GM18951 (cell line): ENCODE data around the gene HSPA4L.

ENCODE experiments used
- POLR2A ChIP-seq: IDR thresholded peaks from 4 replicates; pipeline ENCODE4 v1.6.1; 2011; ENCODE audit warnings: mild to moderate bottlenecking; ENCODE audit not compliant: insufficient read length, insufficient read depth; ENCODE audit errors: extremely low read depth
- in situ Hi-C: fragments of 300-500 bp; cut with MboI; formaldehyde crosslinking; loops from one replicate; pipeline ENCODE4 v1.12.0; 2022; ENCODE audit warnings: low sequenced_read_pairs, mixed read lengths, inconsistent platforms; ENCODE audit not compliant: unreplicated experiment

The HSPA4L gene

DNA sequence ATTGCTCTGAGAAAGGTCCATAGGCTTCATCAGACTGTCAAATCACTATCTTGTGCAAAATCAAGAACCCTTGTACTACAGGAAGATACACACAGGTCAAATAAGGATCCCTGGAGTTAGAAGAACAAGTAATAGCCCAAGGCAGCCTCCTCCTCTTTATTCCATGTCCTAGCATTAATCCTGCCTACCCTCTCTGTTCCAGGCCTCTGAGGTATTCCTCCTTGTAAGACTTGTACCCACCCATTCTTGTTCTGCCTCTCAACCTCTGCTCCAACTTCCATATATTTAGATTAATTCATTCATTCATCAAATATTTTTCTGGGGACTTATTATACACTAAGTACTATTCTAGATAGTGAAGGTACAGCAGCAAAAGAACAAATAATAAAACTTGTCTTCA lies 88.2 kb downstream of the HSPA4L start:
- in situ Hi-C loops = no loop called here
- no peak for TF ChIP-seq POLR2A

DNA sequence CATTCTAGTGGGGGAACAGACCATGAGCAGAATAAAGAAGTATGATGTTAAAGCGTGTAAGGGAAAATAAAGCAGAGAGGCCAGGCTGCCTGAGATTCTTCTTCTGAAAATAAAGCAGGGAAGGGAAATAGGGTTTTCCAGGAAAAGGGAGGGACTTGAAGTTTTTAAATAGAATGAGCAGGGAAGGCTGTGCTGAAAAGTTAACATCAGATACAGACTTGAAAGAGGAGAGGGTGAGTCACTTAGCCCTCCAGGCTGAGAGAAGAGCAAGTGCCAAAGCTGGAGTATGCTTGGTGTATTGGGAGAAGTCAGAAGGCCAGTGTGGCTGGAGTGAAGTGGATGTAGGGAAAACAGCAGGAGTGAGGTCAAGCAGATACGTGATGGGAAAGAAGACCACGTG lies 88.6 kb downstream of the HSPA4L start:
- in situ Hi-C loops = no loop called here
- no peak for TF ChIP-seq POLR2A

DNA sequence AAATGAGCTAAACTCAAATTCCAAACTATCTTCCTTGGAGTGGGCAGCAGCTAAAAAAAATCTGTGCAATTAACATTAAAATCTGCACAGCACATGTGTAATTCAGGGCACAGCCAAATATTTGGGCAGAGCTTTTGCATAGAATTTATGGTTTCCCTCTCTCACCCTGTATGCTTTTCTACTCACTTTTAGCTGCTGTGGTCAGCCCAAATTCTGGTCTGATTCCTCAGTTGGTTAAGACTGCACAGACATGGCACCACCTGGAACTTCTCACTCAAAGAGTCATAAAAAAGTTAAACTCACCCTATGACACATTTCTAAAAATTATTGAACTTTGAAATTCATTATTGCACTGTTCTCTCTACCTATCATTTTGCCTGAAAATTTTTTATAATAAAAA lies 93.7 kb downstream of the HSPA4L start:
- no peak for TF ChIP-seq POLR2A
- in situ Hi-C loops = no loop called here

DNA sequence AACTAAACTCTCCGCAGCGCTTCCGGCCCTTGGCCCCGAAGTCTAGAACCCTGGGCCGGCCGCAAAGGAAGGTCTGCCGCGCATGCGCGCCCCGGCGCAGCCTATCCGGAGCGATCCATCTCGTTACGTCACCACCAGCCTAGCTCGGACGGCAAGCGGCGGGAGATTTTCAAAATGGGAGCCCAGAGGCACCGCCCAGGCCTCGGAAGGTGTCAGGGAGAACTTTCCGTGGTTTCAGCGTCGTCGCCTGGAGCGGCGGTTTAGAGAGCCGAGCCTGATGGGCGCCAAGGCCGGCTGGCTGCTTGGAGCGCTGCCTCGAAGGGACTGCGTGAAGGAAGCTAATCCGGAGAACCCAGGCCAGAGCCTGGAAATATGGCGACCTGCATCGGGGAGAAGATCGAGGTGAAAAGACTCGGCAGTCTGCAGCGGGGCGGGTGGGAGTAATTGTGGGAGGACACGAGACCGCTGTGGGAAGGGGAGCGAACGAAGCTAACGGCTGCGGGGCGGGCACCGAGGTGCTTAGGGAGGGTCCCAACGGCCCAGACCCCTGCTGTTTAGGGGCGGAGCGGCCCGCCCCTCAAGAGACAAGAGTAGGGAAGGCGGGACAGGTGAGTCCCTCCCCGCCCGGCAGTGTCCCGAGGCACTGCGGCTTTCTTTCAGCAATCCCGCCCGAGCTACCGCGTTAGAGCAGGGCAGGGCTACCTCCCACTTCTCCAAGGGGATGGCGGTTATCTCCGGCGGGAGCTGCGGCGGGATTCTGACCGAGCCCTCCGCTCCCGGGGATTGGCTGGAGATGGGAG lies 98.8 kb downstream of the HSPA4L start, which contains the start of gene PLK4:
Gene PLK4 (plus strand): TSS at position 131 of the 800 bp plus-strand sequence. CDS start 242 bp downstream, at position 373.
- TF ChIP-seq POLR2A = peak; percentile 61
- in situ Hi-C loops = no loop called here

DNA sequence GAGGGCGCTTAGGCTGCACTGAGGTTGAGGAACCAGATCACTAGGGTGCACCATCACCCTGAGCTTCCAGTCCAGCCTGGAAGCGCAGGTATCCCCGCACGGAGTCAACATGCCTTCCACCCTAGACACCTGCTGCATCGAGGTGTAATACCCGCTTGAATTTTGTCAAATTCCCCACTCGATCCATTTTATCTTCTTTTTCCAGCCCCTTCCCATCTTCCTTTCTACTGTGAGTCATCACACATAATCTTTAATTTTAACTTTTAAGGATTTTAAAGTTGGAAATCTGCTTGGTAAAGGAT lies 99.4 kb downstream of the HSPA4L start:
- in situ Hi-C loops = no loop called here
- no peak for TF ChIP-seq POLR2A

DNA sequence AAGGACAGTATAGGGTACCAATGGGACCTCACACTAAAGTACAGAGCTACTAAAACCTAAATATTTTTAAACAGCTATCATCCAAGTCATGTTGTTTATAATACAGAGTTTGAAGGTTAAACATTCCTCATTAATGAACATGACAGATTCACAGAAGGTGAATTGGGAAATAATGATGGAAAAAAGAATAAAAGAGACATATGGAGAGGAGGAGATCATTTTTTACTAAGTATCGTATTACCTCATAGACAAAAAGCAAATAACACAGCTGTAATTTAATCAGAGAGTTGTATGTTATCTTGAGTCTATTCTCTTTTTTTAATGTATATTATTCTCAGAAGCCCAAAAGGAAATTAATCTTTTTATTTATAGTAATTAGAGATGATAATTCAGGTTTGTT lies 106.4 kb downstream of the HSPA4L start:
- in situ Hi-C loops = no loop called here
- TF ChIP-seq POLR2A = no peak

DNA sequence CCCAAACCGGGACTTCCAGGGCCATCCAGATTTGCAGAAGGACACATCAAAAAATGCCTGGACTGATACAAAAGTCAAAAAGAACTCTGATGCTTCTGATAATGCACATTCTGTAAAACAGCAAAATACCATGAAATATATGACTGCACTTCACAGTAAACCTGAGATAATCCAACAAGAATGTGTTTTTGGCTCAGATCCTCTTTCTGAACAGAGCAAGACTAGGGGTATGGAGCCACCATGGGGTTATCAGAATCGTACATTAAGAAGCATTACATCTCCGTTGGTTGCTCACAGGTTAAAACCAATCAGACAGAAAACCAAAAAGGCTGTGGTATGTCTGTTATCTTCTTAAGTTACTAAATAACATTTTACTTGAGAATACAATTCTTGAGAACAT lies 107.8 kb downstream of the HSPA4L start:
- in situ Hi-C loops = no loop called here
- no peak for TF ChIP-seq POLR2A
